NCI-H345 (cell line): Measurements from ENCODE around the gene SMAD3.
"Not testable (repeated sequence)": the region's sequence is repeated elsewhere in the genome, so short reads cannot be mapped to it uniquely, and the experiment has no call there.

Experiments
- DNase-seq: peaks from one replicate; lab custom pipeline; 2025; lab: John Stamatoyannopoulos, UW

The SMAD3 gene

DNA sequence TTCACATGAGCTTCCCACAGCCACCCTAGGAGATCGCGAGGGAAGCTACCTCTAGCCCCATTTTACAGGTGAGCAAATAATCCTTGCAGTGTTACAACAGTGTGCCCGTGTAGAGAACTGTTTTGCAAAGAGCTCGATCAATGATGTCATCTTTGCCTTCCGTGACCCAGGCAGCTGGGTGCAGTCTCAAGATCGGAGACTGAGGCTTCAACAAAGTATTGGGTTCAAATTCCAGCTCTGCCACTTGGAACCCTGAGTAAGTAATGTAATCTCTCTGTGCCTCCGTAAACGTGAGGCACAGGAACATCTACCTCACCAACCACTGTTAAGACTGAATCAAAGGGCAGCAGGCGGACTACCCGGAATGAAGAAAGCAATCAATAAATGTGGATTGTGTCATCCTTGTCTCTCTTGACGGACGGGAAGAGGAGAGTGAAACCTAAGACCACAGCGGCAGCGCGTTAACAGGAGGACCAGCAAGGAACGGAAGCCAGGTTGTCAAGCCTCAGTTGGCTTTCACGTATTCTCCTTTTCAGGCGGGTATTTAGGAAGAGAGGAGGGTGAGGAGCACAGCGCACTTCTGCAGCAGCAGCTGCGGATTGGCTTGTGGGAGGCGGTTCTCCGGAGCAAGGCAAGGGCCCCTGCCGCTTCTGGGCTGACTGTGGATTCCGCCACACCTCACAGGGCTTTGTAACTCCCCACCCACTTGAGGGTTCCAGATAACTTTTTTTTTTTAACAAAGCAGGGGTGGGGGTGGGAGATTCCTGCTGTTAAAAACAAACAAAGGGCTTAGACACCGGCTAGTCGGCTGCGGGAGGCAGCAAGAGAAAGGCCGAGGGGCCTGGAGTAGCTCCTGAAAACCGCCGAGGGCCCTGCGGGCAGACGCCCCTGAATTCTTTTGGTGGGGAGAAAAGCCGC, 1.5 kb upstream of the SMAD3 start:
- DNase-seq = no peak

DNA sequence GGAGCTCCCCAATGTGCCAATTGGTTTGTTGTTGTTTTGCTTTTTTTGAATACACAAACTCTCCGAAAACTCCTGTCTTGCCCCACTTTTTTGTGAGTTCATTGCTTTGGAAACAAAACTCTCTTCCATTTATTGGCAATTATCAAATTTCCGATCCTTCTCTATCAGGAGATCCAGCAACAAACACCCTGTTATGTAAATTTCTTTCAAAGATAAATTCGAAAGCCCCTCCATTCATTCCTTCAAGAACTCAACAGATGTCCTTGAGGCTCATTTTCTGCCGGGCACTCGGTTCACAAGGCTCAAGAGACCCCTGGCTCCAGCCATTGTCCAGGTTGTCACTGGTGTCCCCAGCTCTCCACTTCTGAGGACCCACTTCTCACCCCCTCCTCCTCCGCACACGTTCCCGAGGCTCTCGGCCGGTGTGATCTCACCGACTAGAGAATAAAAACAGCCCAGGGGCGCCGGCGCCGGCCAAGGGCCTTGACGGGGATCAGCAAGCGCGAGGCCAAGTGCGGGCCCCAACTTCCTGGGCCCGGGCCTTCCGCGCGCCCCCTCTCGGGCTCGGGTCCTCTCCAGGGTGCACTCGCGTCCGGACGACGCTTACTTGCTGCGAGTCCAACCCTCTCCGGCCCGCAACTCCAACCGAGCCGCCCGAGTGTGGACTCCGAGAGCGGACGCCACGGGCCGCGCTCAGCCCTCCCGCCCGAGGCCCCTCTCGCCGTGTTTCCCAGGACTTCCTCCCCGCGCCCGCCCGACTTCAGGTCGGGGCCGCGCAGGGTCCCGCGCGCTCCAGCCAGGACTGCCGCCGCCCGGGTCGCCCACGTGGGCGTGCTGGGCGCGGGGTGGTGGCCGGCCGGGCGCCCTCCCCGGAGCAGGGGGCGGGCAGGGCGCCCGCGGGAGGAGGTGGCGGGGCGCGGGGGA, 533 bp upstream of the SMAD3 start:
- DNase-seq = no peak

DNA sequence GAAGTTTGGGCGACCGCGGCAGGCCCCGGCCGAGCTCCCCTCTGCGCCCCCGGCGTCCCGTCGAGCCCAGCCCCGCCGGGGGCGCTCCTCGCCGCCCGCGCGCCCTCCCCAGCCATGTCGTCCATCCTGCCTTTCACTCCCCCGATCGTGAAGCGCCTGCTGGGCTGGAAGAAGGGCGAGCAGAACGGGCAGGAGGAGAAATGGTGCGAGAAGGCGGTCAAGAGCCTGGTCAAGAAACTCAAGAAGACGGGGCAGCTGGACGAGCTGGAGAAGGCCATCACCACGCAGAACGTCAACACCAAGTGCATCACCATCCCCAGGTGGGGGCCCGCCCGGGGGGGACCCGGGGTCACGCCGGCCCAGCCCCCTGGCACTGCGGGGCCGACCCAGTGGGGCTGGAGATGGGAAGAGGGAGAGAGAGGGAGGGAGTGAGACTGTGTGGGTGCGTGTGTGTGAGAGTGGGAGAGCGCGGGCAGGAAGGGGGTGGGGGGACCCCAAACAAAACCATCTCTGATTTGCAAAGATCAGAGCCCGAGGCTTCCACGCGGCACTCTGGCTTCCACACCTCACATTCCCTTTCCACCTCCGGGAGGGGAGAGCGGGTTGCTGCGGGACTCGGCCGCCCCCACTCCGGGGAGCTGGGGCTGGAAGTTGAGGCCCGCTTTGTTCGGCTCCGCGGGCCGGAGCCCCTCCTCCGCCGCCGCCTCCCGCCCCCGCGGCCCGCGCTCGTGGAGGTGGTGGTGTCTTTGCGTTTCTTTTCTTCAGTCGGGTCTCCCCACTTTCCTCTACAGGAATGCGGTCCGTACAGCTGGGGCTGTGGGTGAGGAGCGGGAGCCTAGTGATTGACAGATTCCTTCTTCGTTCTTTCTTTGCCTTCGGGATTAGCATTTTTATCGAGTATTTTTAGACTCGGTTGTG, 898 bp downstream of the SMAD3 start:
- no peak for DNase-seq

DNA sequence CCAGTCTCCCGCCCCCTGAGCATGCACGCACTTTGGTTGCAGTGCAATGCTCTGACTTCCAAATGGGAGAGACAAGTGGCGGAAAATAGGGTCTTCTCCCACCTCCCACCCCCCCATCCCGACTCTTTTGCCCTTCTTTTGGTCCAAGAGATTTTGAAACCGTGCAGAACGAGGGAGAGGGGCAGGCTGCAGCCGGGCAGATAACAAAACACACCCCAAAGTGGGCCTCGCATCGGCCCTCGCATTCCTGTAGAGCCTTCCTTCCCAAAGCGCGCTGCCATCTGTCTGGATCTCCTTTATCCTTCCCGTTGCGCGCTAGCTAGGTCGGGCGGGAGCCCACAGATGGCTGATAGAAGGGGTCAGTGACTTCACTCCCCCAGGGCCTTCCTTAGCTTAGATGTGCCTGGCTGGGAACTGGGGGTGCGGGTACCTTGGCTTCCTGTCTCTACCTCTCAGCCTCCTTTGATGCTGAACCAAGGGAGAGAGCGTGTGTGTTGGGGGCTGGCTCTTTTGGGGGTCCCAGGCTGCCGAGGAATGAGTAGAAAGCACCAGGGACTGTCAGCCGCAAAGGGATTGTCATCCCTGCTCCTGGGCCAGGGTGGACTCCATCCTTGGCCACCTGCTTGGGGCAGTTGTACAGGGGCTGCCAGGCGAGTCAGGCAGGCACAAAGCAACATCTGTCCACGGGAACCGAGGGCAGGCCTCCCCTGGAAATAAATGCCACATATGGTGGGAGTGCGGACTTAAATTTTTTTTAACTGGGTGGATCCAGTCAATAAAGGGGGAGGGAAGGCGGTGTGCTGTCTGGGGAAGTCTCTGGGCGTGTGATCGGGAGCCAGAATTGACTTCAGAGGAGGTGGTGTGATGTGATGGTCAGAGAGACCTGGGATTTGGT, 1.8 kb downstream of the SMAD3 start:
- no peak for DNase-seq

DNA sequence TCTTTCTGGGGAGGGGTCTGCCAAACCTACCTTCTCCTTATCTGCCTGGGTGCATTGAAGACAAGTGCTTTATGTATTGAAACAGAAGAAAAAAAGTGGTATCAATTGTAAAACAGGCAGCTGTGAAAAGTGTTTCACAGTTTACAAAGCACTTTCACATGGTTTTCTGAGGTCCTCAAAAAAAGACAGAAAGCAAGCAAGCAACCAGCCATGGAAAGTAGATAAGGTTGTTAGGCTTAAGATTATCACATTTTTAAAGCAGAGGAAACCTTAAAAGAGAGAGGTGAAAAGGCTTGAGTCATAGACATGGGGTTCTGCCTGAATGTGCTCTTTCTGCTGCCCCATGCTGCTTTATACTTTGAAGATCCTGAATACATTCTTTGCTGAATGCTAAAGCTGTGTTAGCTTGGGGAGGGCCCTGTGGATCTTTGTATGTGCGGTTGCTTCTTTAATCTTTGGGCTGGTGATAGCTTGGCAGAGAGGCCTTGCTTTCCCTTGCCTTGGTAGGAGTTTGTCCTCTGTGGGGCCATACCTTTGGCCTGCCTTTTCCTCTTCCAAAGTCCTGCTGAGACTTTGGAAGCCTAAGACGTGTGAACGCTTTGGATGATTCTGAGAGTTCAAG, 2.6 kb downstream of the SMAD3 start:
- no peak for DNase-seq

DNA sequence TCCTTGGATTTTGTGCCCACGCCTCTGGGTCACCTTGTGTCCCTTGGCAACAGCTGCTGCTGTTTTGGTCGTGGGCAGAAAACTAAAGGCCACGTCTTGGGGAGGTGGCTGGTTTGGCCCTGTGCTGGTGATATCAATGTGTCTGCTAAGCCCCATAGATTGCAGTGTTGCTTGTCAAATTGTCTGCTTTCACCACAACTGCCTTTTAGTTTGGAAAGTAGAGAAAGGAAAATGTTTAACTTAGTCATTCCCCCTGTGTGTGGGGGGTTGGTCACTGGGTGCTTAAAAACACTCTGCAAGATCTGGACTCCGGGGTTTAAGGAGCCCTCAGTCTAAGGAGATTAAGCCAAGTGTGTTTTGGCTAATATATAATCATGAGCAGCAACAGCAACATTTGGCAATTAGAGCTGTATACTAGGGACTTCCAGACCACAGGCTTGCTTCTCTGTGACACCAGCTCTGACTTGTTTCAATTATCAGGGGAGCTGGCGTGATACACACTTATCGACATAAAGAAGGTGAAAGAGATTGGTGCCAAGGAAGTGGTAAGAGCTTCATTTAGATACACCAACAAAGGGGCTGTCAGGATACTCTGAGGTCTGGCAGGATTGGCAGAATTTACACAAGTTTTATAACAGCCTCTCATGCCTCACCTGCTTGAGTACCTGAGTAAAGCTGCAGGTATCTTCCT, 3.5 kb downstream of the SMAD3 start:
- no peak for DNase-seq

DNA sequence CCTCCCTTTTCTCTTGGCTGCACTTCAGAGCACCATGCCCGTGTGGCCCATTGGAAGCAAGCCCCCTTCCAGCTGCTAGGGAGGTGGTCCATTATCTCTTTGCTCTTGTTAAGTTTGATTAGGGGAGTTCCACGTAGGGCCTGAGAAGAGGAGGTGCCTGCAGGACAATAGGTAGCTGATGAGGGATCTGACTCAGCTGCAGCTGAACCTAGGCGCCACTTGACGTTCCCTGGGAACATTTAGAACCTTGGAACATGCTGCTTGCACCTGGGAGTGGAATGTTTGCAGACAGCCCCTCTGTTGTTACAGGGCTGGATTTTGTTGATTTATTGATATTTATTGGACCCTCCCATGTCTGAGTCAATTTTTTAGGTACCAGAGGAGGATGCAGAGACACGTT, 4.7 kb downstream of the SMAD3 start:
- peak; percentile 23 for DNase-seq

DNA sequence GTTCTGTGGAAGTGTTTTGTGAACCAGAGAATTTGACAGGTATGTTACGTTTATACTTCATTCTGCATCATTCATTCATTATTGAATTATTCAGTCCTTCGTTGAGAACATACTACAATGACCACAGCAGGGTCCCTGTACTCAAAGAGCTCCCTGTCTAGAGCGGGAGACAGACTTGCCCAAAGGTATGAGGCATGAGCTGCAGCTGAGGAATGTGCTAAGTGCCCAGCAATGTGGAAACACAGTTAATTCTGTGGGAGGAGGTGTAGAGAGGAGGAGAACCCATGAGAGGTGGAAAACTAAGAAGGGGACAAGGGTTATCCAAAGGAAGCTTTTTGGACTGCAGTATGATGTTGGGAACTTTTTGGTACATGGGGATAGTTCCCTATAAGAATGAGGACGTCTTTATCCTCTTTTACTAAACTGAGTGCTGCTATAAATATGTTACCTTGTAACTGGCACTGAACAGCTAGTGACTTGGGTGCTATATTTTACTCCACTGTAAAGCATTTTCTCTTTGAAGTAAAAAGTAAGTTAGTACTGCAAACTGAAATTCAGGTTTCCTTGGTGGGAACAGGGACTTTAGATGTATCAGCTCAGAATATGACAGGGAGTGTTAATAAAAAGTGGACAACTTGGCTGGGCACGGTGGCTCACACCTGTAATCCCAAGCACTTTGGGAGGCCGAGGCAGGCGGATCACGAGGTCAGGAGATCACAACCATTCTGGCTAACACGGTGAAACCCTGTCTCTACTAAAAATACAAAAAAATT, 5.7 kb downstream of the SMAD3 start:
- DNase-seq = no peak

DNA sequence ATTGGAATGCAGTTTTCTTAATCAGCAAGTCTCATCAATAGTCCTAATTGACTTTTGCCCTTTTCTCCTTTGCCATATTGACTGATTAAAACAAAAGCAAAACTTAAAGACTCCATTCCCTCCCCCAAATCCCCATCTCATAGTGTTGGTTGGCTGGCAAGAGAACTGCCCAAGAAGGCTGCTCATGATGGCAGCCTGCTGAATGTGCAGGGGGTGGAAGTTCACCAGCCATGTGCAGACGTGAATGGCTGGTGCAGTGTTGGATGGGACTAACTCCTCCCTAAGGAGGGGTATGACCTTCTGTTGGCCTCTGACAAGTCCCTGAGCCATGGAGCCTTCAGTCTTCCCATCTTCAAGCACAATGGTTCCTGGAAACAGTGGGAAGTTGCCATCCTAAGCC, 7.0 kb downstream of the SMAD3 start:
- DNase-seq = no peak

DNA sequence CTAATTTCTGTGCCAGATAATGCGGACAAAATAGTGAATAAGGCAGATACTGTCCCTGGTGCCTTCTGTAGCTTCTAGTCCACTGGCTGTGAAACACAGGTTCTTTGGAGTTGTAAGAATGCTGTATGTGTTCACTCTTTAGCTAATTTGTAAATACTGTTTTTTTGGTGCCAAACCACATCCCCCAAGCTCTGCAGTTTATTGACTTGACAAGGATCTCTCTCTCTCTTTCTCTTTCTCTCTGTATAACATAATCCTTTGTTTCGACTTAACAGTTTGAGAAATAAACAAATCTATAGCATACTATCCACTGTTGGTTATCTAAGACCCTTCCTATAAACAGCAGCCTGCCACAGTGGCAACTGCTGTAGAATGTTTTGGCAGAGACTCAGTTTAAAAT, 7.6 kb downstream of the SMAD3 start:
- no peak for DNase-seq

DNA sequence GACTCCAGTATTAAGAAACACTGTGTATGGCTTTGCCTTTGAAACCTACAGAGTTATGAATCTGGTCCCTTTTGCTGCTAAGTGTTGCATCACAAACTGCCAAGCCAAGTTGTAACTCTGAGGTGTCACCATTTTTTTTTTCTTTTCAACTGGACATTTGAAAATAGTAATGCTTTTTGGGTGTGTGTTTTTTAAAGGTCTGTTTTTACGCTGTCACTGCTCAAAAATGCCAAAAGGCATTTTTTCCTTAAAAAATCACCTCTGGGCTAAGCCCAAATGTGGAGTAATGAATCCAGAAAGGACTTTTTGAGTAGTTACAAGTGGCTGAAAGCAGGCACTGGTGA, 9.5 kb downstream of the SMAD3 start:
- no peak for DNase-seq

DNA sequence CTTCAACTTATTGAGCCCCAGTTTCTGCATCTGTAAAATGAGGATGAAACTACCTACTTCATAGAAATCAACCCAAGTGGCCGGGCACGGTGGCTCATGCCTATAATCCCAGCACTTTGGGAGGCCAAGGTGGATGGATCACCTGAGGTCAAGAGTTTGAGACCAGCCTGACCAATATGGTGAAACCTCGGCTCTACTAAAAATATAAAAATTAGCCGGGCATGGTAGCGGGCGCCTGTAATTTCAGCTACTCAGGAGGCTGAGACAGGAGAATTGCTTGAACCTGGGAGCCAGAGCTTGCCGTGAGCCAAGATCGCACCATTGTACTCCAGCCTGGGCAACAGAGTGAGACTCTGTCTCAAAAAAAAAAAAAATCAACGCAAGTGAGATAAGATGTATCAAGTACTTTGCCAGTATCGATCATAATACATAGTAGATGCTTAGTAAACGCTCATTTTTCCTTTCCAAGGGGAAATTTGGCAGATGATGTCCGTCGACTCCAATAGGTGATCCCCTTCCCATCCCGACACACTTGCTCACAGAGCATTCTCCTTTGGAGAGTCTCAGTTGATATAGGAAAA, 10.2 kb downstream of the SMAD3 start:
- not testable (repeated sequence) for DNase-seq

DNA sequence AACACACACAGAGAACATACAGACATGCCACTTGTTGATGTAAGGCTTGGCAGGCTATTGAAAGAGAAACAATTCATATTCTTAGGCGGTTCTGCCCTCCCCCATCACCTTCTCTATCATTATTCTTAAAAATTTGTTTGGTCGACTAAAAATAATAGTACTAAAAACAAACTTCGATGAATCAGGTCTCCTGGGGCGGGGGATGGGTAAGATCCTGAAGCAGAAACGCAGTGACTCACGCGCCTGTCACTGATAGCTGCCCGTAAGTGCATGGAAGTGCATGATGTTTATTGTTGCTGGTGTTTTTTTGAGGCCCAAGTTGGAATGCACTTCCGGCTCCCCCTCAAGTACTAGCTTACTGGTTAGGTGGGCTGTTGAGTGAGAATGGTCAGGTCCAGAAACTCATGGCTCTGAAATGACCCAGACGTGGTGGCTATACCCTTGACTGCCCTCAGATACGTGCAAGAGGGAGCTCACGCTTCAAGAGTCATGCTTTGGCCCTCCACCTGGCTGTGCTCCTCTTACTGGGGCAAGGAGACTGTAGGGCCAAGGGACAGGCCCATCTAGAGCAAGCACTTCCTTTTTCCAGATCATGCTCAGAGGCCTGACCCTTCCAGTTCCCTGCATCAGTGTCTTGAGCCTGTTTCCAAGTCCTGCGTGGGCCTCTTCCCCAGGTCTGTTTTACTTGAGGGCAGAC, 10.9 kb downstream of the SMAD3 start:
- DNase-seq = no peak

DNA sequence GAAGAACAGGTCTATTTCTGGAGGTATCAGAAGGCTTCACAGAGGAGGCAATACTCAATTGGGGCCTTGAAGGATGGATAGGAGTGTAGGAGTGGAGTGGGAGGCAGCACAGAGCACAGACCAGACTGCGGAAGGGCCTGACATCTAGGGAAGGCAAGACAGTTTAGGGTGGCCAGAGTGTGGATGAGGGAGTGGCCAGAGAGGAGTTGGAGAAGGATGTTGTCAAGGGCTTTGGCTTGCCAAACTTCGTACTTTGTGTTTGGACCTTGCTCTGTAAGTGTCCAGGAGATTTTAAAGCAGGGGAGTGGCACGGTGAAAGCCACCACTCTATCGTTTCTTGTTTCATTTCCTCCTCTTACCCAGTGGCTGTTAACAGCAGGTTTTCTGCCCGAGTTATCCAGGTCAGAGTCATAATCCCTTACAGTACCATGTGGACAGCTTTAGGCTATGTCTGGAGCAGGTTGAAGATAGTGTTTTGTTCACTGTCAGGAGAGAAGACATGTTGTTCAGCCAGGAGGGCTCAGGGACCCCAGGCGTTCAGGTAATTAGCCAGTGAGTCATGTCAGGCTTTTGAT, 12.3 kb downstream of the SMAD3 start:
- no peak for DNase-seq

DNA sequence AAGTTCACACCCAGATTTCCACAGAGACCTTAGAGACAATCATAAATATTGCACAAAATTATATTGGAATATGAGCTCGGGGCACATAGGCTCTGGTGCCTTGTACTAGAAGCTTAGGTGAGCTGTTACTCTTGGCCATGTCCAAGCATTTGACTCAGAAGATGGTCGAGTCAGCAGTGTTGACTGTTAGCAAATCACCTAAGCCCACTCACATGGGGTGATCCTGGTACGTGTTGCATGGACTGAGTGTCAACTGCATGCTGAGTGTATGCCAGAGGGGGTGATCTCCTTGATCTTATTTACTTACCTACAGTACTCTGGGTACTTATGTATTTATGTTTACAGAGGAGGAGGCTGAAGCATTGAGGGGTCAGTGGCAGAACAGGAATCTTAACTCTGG, 14.0 kb downstream of the SMAD3 start:
- DNase-seq = no peak

DNA sequence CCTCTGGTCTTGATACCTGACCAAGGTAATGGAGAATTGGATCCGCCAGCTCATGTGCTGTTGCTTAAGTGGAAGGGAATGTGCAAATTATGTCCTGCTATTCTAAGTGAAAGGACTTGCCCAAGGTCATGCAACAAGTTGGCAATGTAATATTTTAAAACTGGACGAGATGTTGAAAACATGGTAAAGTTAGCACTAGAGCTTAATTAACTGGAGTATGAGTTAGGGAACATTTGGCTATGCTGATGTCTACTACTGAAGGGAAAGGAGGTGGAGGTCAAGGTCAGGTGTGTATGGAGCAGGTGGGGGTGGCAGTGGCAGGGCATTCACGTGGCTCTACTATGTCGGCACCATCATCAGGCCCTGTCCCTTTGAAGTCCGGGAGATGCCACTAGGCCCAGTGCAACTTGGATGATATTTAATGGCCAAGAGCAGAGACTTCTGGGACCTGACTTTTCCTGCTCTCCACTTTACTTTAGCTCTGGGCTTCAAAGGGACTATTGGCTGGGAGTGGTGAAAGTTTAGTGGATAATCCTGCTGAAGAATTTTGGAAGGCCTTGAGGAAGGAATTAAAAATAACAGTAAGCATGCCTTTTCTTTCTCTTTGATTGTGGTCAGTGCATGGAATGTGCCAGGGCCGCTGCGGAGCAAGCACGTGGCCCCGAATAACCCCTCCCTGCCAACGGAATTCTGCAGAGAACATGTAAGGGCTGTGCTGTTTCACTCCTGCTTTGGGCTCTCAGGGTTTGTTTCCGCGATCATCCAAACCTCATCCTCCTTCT, 14.9 kb downstream of the SMAD3 start:
- no peak for DNase-seq

DNA sequence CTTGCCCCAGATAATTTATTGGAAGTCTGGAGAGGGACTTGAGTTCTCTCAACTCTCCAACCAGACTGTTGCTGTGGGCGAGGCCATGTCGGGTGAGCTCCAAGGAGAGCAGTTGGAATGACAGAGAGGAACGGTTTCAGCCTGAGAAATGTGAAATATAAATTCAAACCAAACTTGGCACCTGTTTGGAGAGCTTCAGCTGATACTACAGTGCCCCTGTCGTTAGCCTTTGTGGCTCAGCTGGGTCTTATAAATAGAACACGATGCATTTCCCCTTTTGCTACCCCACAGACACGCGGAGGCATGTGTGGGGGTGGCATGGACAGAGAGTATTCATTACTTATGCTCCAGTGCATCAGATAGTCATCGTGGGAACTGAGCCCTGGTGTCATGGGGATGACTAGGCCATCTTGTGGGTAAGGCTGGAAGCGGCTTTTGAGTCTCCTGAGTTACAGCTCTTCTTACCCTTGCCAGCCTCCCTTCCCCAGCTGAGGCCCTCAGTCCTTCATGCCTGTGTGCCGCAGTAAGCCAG, 15.6 kb downstream of the SMAD3 start:
- no peak for DNase-seq
